NCI-H146 treated with DMSO at 0.1 percent for 48 hours (cell line): ENCODE results near the gene HMGB1.
A peak's percentile ranks its signal among the peaks of the same experiment; 100 is the strongest.
"Not testable (repeated sequence)": the region's sequence is repeated elsewhere in the genome, so short reads cannot be mapped to it uniquely, and the experiment has no call there.

Source experiments
- DNase-seq: peaks from one replicate; lab custom pipeline; 2025; ENCODE audit not compliant: unreplicated experiment; lab: John Stamatoyannopoulos, UW

The HMGB1 gene

GRCh38 chr13:30466841-30467252, 1.1 kb upstream of the HMGB1 start:
- DNase-seq = no peak

- DNase-seq = no peak
These were observed 600 bp upstream of the HMGB1 start for GRCh38 chr13:30466358-30466714.

- no peak for DNase-seq
These were observed 468 bp downstream of the HMGB1 start for GRCh38 chr13:30465343-30465592.

GRCh38 chr13:30464496-30465342, 1.0 kb downstream of the HMGB1 start:
- peak; percentile 54 for DNase-seq

GRCh38 chr13:30463787-30464495, 1.8 kb downstream of the HMGB1 start:
- peak; percentile 23 for DNase-seq

GRCh38 chr13:30461279-30462066, 4.3 kb downstream of the HMGB1 start:
- DNase-seq = not testable (repeated sequence)

GRCh38 chr13:30457306-30457891, 8.3 kb downstream of the HMGB1 start:
- DNase-seq = no peak

GRCh38 chr13:30456290-30456689, 9.4 kb downstream of the HMGB1 start:
- DNase-seq = no peak

- DNase-seq = no peak
These were observed 10.7 kb downstream of the HMGB1 start for GRCh38 chr13:30454991-30455390.

- no peak for DNase-seq
These were observed 12.0 kb downstream of the HMGB1 start for GRCh38 chr13:30453727-30454126.

GRCh38 chr13:30451476-30451875, 14.3 kb downstream of the HMGB1 start:
- DNase-seq = not testable (repeated sequence)

GRCh38 chr13:30450066-30450465, 15.7 kb downstream of the HMGB1 start:
- no peak for DNase-seq

- no peak for DNase-seq
These were observed 17.3 kb downstream of the HMGB1 start for GRCh38 chr13:30448441-30448840.

- DNase-seq = no peak
These were observed 19.6 kb downstream of the HMGB1 start for GRCh38 chr13:30446126-30446500.

- DNase-seq = no peak
These were observed 21.8 kb downstream of the HMGB1 start for GRCh38 chr13:30443957-30444404.

- DNase-seq = not testable (repeated sequence)
These were observed 22.2 kb downstream of the HMGB1 start for GRCh38 chr13:30443491-30443890.

- no peak for DNase-seq
These were observed 22.8 kb downstream of the HMGB1 start for GRCh38 chr13:30442926-30443325.

- DNase-seq = no peak
These were observed 24.6 kb downstream of the HMGB1 start for GRCh38 chr13:30440910-30441703.

GRCh38 chr13:30438286-30438685, 27.4 kb downstream of the HMGB1 start:
- no peak for DNase-seq

- no peak for DNase-seq
These were observed 28.6 kb downstream of the HMGB1 start for GRCh38 chr13:30437177-30437576.
